ENCODE data around the gene OVAAL. TPM values are rescaled to one million over a fixed set of nuclear protein-coding genes. Genes with fewer than 3 reads are reported as not detected.

OVAAL gene
- total and polyA plus RNA-seq, 2 donors (not counting 3 experiments of a cell fraction or from before 2014, with no cell fraction given) = 0.04 TPM; not detected in 1

DNA sequence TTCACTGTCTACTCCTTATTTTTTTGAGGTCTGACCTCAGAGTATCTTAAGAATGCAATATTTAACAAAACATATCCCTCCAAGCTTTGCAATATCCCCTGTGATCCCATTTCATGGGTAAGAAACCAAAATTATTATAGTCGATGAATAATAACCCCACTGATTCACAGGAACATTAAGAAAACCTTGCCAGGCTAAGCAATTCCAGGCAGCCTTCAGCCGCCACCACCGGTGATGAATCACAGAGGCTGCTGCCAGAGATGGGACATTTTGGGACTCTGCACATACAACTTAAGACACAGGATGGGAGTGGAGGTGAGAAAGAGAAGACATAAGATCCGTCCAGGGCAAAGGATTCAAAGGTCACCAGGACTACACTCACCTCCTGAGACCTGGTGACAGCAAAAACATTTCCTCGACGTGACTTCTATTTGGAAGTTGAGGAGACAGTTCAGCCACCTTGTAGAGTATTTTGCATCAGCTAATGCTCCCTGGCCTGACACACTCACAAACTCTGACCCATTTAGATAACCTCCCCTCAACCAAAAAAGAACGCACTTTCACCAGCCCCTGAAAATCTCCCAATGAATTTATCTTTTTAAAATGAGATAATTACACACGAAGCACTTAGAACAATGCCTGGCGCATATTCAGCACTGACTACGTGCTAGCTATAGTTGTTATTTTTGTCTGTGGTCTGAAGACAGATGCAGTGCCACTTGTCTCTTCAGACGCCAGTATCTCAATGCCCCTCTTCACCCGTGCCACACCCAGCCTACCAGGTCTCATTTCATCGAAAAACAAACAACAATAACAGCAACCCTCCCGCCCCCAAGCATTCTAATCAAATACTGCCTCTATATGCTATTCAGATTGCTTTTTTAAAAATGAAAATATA is 17.8 kb upstream of the OVAAL start:
- Histone ChIP-seq H3K9me1 (replicated peaks; ENCODE audit: control insufficient read depth, extremely low read depth, insufficient read depth, low read length) (no peaks in the 10 kb centered on the region), H2AFZ (ENCODE audit: low read depth, low read length) (no peak overlapping the region), H3K27ac (ENCODE audit: insufficient read depth, low read depth, low read length) (no peak overlapping the region), H3K9me3 (replicated peaks; ENCODE audit: control insufficient read depth, insufficient read depth, low read length) (no peaks in the 10 kb centered on the region), H3K27me3 (ENCODE audit: control insufficient read depth in 2 of 2, insufficient read depth in 2 of 2, low read length in 2 of 2) (peaks cover 9 to 21% of the 10 kb centered on the region in 2 experiments), H3K36me3 (ENCODE audit: control insufficient read depth in 2 of 2, extremely low read depth in 1 of 2, insufficient read depth in 2 of 2, low read length in 2 of 2) (no peaks in the 10 kb centered on the region), H3K4me2 (ENCODE audit: insufficient read depth, low read length) (no peak overlapping the region), H3K4me3 (replicated peaks in 1 of 3; ENCODE audit: insufficient read depth in 1 of 3, low read depth in 1 of 3, low read length in 3 of 3) (no peak overlapping the region), H4K20me1 (replicated peaks; ENCODE audit: control insufficient read depth, extremely low read depth, insufficient read depth, low read length) (no peaks in the 10 kb centered on the region), H3K4me1 (ENCODE audit: control insufficient read depth, extremely low read depth, insufficient read depth, low read length) (no peaks in the 10 kb centered on the region), H3K9ac (replicated peaks; ENCODE audit: extremely low read depth, insufficient read depth, low read length) (no peak overlapping the region), H3K79me2 (ENCODE audit: control insufficient read depth, insufficient read depth, low read length) (no peaks in the 10 kb centered on the region)
- no TSS peak for BruUV-seq (replicated peaks)
- CTCF ChIA-PET = interaction anchor here (1.2 to 1.3 kb wide), 2 partner anchors 8 to 11 kb away, joined by 3 read pairs; no protein-coding TSS in a partner anchor
- dilution Hi-C loops (cut with MboI; ENCODE audit: extremely low pct_ligation_motif_present, low sequenced_read_pairs) = no loop called here
- intact Hi-C loops (cut with micrococcal nuclease) = no loop called here
- DNase-seq (ENCODE audit: low read depth, low spot score) (no peak), FAIRE-seq (no peak)
- TF ChIP-seq, protein P1, sequence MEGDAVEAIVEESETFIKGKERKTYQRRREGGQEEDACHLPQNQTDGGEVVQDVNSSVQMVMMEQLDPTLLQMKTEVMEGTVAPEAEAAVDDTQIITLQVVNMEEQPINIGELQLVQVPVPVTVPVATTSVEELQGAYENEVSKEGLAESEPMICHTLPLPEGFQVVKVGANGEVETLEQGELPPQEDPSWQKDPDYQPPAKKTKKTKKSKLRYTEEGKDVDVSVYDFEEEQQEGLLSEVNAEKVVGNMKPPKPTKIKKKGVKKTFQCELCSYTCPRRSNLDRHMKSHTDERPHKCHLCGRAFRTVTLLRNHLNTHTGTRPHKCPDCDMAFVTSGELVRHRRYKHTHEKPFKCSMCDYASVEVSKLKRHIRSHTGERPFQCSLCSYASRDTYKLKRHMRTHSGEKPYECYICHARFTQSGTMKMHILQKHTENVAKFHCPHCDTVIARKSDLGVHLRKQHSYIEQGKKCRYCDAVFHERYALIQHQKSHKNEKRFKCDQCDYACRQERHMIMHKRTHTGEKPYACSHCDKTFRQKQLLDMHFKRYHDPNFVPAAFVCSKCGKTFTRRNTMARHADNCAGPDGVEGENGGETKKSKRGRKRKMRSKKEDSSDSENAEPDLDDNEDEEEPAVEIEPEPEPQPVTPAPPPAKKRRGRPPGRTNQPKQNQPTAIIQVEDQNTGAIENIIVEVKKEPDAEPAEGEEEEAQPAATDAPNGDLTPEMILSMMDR (IDR thresholded peaks at IDR 0.05; ENCODE audit: extremely low read depth in 1 of 2, insufficient read depth in 1 of 2, low read depth in 1 of 2, low read length in 2 of 2) = no peak
- POLR2A ChIA-PET = interaction anchor here (0.6 kb wide), 1 partner anchor 41 kb away, joined by 3 read pairs; no protein-coding TSS in a partner anchor

DNA sequence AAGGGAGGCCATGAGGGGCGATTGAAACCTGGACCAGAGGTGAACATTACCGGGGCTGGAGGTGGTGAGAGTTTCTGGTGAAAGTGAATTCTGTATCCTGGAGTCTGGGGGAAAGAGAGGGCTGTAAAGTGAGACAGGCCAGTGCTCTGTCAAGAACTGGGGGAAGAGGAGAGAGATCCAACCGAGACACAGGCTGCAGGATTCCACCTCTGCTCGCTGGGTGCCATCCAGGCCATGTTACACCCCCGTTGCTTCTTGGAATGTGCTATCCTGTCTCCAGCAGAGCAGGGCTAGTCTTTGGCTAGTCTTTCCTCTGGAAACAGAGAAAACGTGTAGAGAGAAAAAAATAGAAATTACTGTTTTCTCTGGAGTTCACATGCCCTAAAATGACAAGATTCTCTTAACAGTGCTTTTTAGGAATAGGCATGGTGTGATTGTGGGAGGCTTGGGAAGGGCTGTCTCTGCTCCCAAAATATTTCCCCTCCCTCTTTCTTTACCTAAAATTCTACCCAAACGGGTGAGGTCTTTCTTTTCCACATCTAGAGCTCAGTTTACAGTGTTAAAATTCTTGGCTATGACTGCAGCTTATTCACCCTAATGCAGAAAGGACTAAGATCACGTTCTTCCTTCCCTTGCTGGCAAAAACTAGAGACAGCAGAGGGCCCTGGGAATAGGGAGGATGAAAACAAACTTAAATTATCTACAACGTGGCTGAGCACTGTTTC is 16.5 kb upstream of the OVAAL start:
- no peaks in the 10 kb centered on the region for H3K79me2 ChIP-seq (ENCODE audit: control insufficient read depth, insufficient read depth, low read length)
- ChIA-PET CTCF (interaction anchor here (0.8 to 1.3 kb wide), 4 partner anchors 9 to 18 kb away, joined by 3 read pairs; no protein-coding TSS in a partner anchor), POLR2A (no interaction called here)
- peaks cover 4 to 13% of the 10 kb centered on the region in 2 experiments for H3K27me3 ChIP-seq (ENCODE audit: control insufficient read depth in 2 of 2, insufficient read depth in 2 of 2, low read length in 2 of 2)
- no peaks in the 10 kb centered on the region for H3K9me1 ChIP-seq (replicated peaks; ENCODE audit: control insufficient read depth, extremely low read depth, insufficient read depth, low read length)
- no peak for DNase-seq (ENCODE audit: low read depth, low spot score)
- H4K20me1 ChIP-seq (replicated peaks; ENCODE audit: control insufficient read depth, extremely low read depth, insufficient read depth, low read length) = no peaks in the 10 kb centered on the region
- H3K27ac ChIP-seq (ENCODE audit: insufficient read depth, low read depth, low read length) = no peak overlapping the region
- no peak for FAIRE-seq
- no peaks in the 10 kb centered on the region for H3K4me1 ChIP-seq (ENCODE audit: control insufficient read depth, extremely low read depth, insufficient read depth, low read length)
- no TSS peak for BruUV-seq (replicated peaks)
- H3K4me3 ChIP-seq (replicated peaks in 1 of 3; ENCODE audit: insufficient read depth in 1 of 3, low read depth in 1 of 3, low read length in 3 of 3) = no peak overlapping the region
- no peak overlapping the region for H3K4me2 ChIP-seq (ENCODE audit: insufficient read depth, low read length)
- dilution Hi-C loops (cut with MboI; ENCODE audit: extremely low pct_ligation_motif_present, low sequenced_read_pairs) = no loop called here
- no peak overlapping the region for H3K9ac ChIP-seq (replicated peaks; ENCODE audit: extremely low read depth, insufficient read depth, low read length)
- no peak overlapping the region for H2AFZ ChIP-seq (ENCODE audit: low read depth, low read length)
- H3K36me3 ChIP-seq (ENCODE audit: control insufficient read depth in 2 of 2, extremely low read depth in 1 of 2, insufficient read depth in 2 of 2, low read length in 2 of 2) = no peaks in the 10 kb centered on the region
- no peaks in the 10 kb centered on the region for H3K9me3 ChIP-seq (replicated peaks; ENCODE audit: control insufficient read depth, insufficient read depth, low read length)
- TF ChIP-seq MYC (IDR thresholded peaks at IDR 0.05; ENCODE audit: low read depth, low read length) = no peak
- intact Hi-C loops (cut with micrococcal nuclease) = no loop called here
